Fibroblast of the conjunctiva (primary cell): ENCODE results near the gene TTC13.
A peak's percentile ranks its signal among the peaks of the same experiment; 100 is the strongest.

ENCODE experiments used
- DNase-seq: peaks from one replicate; pipeline ENCODE4 v3.0.0-alpha.2; 2010; ENCODE audit warnings: low read depth

Gene TTC13

GRCh38 chr1:230905733-230906132, 72.9 kb downstream of the TTC13 start:
- no peak for DNase-seq

- DNase-seq: no peak
Observed at GRCh38 chr1:230902349-230902923, 76.2 kb downstream of the TTC13 start.

- no peak for DNase-seq
Observed at GRCh38 chr1:230901671-230902070, 77.0 kb downstream of the TTC13 start.

GRCh38 chr1:230900984-230901383, 77.7 kb downstream of the TTC13 start:
- no peak for DNase-seq

GRCh38 chr1:230899841-230900251, 78.8 kb downstream of the TTC13 start:
- DNase-seq: no peak

GRCh38 chr1:230898748-230899147, 79.9 kb downstream of the TTC13 start:
- no peak for DNase-seq

- DNase-seq: no peak
Observed at GRCh38 chr1:230898144-230898543, 80.5 kb downstream of the TTC13 start.

GRCh38 chr1:230896779-230897178, 81.9 kb downstream of the TTC13 start:
- DNase-seq: no peak

- DNase-seq: no peak
Observed at GRCh38 chr1:230895452-230895851, 83.2 kb downstream of the TTC13 start.

GRCh38 chr1:230894664-230895063, 84.0 kb downstream of the TTC13 start:
- no peak for DNase-seq

GRCh38 chr1:230894032-230894431, 84.6 kb downstream of the TTC13 start:
- DNase-seq: no peak

GRCh38 chr1:230892018-230892491, 86.6 kb downstream of the TTC13 start:
- DNase-seq: no peak

- DNase-seq: no peak
Observed at GRCh38 chr1:230891413-230891812, 87.2 kb downstream of the TTC13 start.

- no peak for DNase-seq
Observed at GRCh38 chr1:230884646-230885045, 94.0 kb downstream of the TTC13 start.

- no peak for DNase-seq
Observed at GRCh38 chr1:230883967-230884366, 94.7 kb downstream of the TTC13 start.

- no peak for DNase-seq
Observed at GRCh38 chr1:230879778-230880177, 98.9 kb downstream of the TTC13 start.

- peak; percentile 91 for DNase-seq
Observed at GRCh38 chr1:230878591-230878990, 100.1 kb downstream of the TTC13 start.

GRCh38 chr1:230877924-230878590, 100.6 kb downstream of the TTC13 start:
- DNase-seq: no peak

- DNase-seq: peak; percentile 74
Observed at GRCh38 chr1:230877146-230877923, 101.3 kb downstream of the TTC13 start.

GRCh38 chr1:230876660-230877059, 102.0 kb downstream of the TTC13 start:
- DNase-seq: no peak

GRCh38 chr1:230875370-230875769, 103.3 kb downstream of the TTC13 start:
- no peak for DNase-seq

GRCh38 chr1:230870916-230871315, 107.7 kb downstream of the TTC13 start:
- no peak for DNase-seq

GRCh38 chr1:230869500-230869899, 109.2 kb downstream of the TTC13 start:
- DNase-seq: no peak
